NCI-H2196 treated with DMSO at 0.1 percent for 48 hours (cell line): ENCODE measurements around the gene EOLA1.
"Not testable (repeated sequence)": the region's sequence is repeated elsewhere in the genome, so short reads cannot be mapped to it uniquely, and the experiment has no call there.

Experiments
- DNase-seq: peaks from one replicate; lab custom pipeline; 2025; ENCODE audit not compliant: unreplicated experiment; lab: John Stamatoyannopoulos, UW

The EOLA1 gene

DNA sequence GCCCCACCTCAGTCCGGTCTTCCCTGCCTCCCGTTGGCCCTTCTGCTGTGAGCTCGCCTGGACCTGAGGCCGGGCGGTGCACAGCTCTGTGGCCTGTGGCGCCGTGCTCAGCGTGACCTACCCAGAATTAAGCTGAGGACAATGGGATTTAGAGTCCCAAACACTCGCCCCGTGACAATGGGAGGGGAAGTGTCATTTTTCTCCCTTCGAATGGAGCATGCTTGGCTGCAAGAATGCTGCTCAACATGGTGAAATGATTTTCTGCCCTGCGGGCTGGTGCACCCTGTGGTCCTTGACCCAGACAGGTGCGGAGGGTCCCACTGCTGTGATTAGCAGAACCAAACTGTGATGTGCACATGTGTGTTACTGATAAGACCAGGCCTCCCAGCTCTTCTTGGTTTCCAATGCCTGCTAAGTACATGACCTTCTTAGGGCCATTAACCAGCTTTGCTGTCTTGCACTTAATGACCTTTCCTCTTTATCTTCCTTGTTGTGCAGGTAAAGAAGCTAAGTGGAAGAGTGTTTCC, 772 bp downstream of the EOLA1 start:
- DNase-seq, result no peak

DNA sequence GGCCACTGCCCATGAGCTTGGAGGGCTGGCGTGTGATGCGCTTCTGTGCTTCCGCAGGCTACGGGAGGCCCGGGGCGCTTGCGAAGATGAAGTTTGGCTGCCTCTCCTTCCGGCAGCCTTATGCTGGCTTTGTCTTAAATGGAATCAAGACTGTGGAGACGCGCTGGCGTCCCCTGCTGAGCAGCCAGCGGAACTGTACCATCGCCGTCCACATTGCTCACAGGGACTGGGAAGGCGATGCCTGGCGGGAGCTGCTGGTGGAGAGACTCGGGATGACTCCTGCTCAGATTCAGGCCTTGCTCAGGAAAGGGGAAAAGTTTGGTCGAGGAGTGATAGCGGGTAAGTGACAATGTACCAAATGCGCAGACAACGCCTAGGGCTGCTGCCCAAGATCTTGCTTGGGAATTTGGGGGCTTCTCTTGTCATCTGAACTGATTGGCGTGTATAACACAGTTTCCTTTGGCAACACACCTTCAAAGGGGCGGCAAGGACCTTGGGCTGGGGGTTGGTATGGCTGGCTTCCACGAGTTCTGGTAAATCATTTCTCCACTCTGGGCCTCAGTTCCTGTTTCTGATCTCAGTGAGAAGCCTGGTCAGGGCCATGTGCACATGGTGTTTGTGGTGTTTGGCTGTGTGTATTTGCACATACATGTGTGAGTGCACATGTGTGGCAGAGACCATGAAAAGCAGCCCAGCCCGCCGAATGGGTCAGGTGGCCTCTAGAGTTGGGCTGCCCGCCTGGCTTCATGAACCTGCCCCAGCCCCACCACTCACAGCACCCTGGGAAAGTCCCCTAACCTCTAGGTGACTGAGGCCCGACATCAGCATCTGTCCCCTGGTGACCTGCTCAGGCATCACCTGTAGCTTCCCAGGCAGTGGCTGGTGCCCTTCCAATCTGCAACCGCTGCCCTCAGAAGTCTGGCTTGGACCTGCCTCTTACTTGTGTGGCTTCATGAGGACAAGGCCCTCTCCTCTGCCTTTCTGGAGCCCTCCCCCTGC, 5.0 kb downstream of the EOLA1 start:
- not testable (repeated sequence) for DNase-seq

GRCh38 chrX:149546962-149547361, 6.2 kb downstream of the EOLA1 start:
- not testable (repeated sequence) for DNase-seq

DNA sequence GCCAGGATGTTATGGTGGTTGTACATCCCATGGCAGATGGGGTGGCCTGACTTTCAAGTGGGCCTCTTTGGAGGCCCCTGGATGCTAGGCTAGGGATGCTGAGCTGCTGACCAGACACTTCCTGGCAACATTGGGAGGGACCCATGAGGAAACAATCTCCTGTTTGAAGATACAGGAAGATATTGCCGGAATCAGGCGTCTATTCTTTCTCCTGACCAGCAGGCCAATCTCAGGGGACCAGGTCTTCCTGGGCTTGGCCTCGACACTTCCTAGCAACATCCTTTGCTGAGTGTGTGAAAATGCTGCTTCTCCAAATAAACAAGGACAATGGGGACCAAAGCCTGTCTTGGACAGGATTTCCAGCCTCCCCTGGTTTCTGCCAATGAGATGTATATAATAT, 7.0 kb downstream of the EOLA1 start:
- not testable (repeated sequence) for DNase-seq

DNA sequence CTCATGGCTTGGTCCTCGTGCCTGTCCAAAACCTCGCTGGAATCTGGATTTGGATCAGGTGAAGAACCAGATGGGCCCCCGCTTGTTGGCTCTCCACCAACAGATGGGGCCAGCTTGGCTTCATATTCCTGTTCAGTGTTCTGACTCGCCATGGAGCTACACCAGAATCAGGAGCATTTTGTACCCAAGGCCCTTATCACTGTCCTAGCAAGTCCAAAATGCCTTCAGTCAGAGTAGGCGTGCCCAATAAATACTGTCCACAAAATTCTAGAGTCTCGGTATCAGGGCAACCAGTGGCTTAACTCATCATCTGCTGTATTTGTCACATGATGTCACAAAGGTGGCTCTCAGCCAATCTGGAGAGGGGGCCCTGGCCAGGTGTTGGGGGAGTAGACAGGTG, 8.9 kb downstream of the EOLA1 start, which contains the start of gene HSFX3:
Gene HSFX3, minus strand, starts transcription at position 224 of the 400 bp plus-strand sequence. Its CDS starts 72 bp downstream, at position 152.
- DNase-seq, result not testable (repeated sequence)

DNA sequence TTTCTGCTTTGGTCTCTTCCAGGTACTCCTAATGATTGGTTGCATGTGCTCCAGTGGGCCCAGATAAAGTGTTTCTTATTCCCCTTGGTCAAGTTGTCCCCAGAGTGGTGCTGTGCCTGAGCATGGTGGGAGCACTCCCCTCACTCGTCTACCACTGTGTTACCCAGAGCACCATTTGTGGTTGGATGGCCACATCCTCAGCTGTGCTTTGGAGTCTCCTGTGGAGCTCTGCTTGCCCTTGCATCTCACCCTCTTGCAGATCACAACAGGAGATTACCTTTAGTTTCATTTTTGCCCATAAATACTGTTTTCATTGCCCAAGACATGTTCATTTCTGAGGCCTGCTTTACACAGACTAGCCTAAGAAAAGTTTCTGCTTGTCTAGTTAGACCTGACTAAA, 9.6 kb downstream of the EOLA1 start:
- not testable (repeated sequence) for DNase-seq

- not testable (repeated sequence) for DNase-seq
Measured at GRCh38 chrX:149551245-149551938, 10.6 kb downstream of the EOLA1 start.

DNA sequence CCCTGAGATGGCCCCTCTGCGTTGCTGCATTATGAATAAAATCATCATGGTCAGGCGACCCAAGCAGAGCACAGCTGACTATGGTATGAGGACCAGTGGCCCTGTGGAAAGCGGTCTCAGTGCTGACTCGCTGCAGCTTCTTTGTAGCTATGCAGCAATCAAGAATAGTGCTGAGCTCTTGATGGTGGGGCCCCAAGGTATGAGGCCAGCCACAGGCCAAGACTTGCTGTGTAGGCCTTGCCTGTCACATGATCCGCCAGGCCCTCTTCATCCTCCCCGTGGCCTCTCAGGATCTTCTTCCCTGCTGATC, 11.1 kb downstream of the EOLA1 start:
- DNase-seq, result not testable (repeated sequence)

DNA sequence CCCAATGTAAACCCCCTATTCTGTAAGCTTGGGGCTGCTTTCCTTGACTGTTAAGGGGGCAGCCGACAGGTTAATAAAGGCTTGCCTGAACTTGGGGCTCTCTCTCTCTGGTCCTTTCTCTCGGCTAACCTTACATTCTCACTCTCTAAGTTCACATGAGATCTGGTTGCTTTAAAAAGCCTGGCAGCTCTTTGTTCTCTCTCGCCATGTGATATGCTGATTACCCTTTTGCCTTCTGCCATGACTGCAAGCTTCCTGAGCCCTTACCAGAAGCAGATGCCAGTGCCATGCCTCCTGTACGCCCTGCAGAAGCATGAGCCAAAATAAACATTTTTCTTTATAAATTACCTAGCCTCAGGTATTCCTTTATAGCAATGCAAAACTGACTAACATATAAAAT, 14.4 kb downstream of the EOLA1 start:
- not testable (repeated sequence) for DNase-seq

- no peak for DNase-seq
Measured at GRCh38 chrX:149563359-149563758, 22.5 kb downstream of the EOLA1 start.

DNA sequence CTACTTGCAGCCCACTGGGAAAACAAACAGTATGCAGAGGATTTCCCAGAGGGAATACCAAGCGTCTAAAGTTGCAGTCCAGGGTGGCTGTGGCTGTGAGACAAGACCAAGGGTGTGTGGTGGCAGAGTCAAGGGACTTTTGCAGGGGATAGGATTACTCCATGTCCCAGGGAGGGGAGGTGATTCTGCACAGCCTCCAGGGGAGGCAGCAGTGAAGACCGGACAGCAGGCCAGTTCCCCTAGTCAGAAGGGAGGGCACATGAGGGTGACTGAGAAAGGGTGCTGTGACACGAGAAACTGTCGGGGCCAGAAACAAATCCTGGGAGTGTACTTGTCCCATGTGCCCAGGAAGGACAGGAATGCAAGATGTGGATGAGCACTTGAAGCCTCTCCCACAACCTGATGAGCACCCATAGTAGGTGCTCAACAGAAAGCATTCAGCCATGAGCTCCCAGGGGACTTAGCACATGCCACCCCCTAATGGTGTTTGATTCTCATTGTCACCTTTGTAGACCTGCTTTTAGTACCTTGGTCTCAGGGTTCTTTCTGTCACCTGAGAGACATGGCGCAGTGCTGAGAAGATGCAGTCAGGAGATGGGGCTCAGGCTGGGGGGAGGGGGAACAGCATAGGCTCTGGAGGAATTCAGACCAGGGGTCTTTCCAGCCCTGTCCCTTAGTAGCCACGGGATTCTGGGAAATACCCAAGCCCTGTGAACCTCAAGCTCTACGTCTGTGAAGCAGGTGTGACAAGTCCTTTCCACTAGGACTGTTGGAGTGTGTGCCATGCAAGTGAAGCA, 27.0 kb downstream of the EOLA1 start:
- DNase-seq, result no peak

DNA sequence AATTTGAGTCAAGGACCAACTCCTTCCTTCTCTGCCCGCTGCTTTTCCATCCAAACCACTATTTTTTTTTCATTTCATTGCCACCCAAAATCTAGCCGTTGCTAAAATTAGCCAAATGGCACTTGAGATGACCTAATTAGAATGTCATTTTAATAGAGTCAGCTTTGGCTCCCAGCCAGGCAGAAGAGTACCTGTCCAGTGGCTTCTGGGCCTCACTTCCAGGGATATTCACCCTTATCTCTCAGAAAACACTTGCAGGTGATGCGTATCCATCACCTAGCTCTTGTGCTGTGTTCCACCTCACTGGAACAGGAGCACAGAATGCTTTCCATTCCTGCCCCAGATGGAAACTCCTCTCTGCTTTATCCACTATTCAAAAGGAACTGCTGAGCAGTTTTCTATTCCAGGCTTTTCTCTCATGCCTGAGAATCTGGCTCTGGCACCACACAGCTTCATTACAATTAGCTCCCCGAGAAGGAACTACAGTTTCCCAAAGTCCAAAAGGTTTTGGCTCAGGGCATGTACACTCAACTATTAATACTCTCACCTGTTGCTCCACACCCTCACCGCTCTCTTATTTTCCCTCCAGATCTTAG, 28.0 kb downstream of the EOLA1 start:
- no peak for DNase-seq

DNA sequence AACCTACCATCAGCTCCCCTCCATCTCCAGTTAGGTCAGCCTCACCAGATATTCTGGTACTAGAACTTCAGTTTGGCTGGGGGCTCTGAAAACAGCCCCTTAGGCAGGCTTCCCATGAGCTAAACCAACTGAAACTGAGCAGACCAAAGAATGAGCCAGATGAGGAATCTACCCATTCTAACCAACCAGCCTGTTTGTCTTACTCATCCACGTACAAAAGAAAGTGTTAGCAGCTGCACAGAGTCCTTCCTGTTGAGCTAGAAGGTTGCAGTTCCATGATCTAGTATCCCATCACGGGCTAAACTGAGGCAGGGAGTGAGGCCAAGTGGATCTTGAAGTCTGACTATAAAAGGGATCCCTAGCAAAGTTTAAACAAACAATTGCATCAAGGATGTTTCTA, 29.0 kb downstream of the EOLA1 start:
- DNase-seq, result no peak

- no peak for DNase-seq
Measured at GRCh38 chrX:149570668-149571067, 29.9 kb downstream of the EOLA1 start.

GRCh38 chrX:149571770-149572169, 31.0 kb downstream of the EOLA1 start:
- DNase-seq, result no peak

GRCh38 chrX:149572743-149573142, 31.9 kb downstream of the EOLA1 start:
- DNase-seq, result no peak

GRCh38 chrX:149573456-149573855, 32.6 kb downstream of the EOLA1 start:
- DNase-seq, result not testable (repeated sequence)

GRCh38 chrX:149585631-149586030, 44.8 kb downstream of the EOLA1 start:
- not testable (repeated sequence) for DNase-seq

DNA sequence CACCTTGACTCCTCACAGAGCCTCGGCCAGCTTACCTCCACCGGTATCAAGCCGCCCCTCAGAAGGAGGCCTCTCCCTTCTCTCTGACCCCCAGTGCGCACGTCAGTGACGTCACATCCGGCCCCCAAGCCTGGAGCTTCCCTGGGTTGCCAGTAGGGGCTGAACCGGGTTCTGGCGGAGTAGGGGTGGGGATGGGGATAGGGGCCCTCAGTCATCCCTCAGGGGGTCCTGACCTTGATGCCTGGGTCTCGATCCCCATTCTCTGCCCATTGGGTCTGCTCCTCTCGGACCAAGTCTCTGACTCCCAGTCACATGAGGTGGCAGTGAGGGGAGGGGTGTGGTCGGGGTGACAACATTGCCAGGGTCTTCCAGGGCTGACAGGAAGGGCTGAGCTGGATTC, 46.5 kb downstream of the EOLA1 start, which contains the start of gene MAGEA9B:
Gene MAGEA9B, minus strand, starts transcription at position 101 of the 400 bp plus-strand sequence. CDS start 4,280 bp downstream, outside the sequence.
- DNase-seq, result not testable (repeated sequence)

GRCh38 chrX:149590993-149591392, 50.2 kb downstream of the EOLA1 start:
- DNase-seq, result not testable (repeated sequence)
